Naive B cell (primary cell): ENCODE data around the gene DDAH1. TPM values are rescaled to one million over a fixed set of nuclear protein-coding genes. Genes with fewer than 3 reads are reported as not detected.
"Not testable (repeated sequence)": the region's sequence is repeated elsewhere in the genome, so short reads cannot be mapped to it uniquely, and the experiment has no call there.

Experiments
- ATAC-seq, 2 donors: fragments of 150-1000 bp; cut with Tn5 transposase; 2 replicates each; pipeline ENCODE4 v1.10.0; 2021; ENCODE audit warnings: low read depth in 2 of 2, mild to moderate bottlenecking in 2 of 2, moderate library complexity in 2 of 2
- DNase-seq: peaks from one replicate; pipeline ENCODE4 v3.0.0; 2022
- H3K27ac Mint-ChIP-seq, 6 donors: one replicate each; pipeline ENCODE4 v1.8.0; 2020 to 2022; ENCODE audit warnings: mild to moderate bottlenecking in 6 of 6, mixed read lengths in 6 of 6, moderate library complexity in 5 of 6, inconsistent platforms in 2 of 6
- H3K27me3 Mint-ChIP-seq, 3 donors: one replicate each; pipeline ENCODE4 v1.8.0; 2021 to 2022; ENCODE audit warnings: mixed read lengths in 3 of 3, mild to moderate bottlenecking in 1 of 3
- H3K36me3 Mint-ChIP-seq, 2 donors: one replicate each; pipeline ENCODE4 v1.8.0; 2020 to 2022; ENCODE audit warnings: mixed read lengths in 2 of 2, inconsistent platforms in 1 of 2, mild to moderate bottlenecking in 1 of 2
- H3K4me1 Mint-ChIP-seq, 3 donors: one replicate each; pipeline ENCODE4 v1.8.0; 2020 to 2022; ENCODE audit warnings: mixed read lengths in 3 of 3, inconsistent platforms in 1 of 3, mild to moderate bottlenecking in 1 of 3, moderate library complexity in 1 of 3
- H3K4me3 Mint-ChIP-seq, 8 donors: one replicate each; pipeline ENCODE4 v1.8.0; 2020 to 2022; ENCODE audit warnings: mild to moderate bottlenecking in 8 of 8, mixed read lengths in 8 of 8, moderate library complexity in 8 of 8, inconsistent platforms in 2 of 8
- H3K9me3 Mint-ChIP-seq, 7 donors: one replicate each; pipeline ENCODE4 v1.8.0; 2020 to 2022; ENCODE audit warnings: mixed read lengths in 7 of 7, mild to moderate bottlenecking in 5 of 7, inconsistent platforms in 2 of 7, moderate library complexity in 1 of 7
- polyA plus RNA-seq, 6 donors: library from polyadenylated mRNA; unstranded; fragments of 300-500 nt; fragmentation: Illumina TruSeq; gene quantifications; one replicate each; pipeline ENCODE4 v1.2.3, GENCODE V29; 2021; ENCODE audit warnings: low read depth in 6 of 6

DDAH1 gene
- polyA plus RNA-seq, result under 1 TPM in 4 of 6 donors, not detected in 2; 0.07 to 0.40 (median 0.18) TPM

- ATAC-seq (peak; percentile 55 to 58), DNase-seq (no peak)
- H3K9me3 Mint-ChIP-seq, result peaks cover 0 to 9% (median 2%) of the 10 kb centered on the region in 7 donors
- H3K27me3 Mint-ChIP-seq, result peaks cover 53 to 70% (median 60%) of the 10 kb centered on the region in 3 donors
- peaks cover 4 to 6% (median 6%) of the 10 kb centered on the region in 3 donors for H3K4me1 Mint-ChIP-seq
- peaks cover 5 to 20% of the 10 kb centered on the region in 2 donors for H3K36me3 Mint-ChIP-seq
- H3K4me3 Mint-ChIP-seq, result peak within 1 kb of the TSS; percentile 62 to 90 (median 74)
- peak within 1 kb of the TSS in 1 of 6 donors; percentile 25 for H3K27ac Mint-ChIP-seq
These were observed at the start of gene DDAH1 for GRCh38 chr1:85465099-85465785. DDAH1 (minus strand) TSS chr1:85465159; CDS start chr1:85465045, 114 bp downstream.

GRCh38 chr1:85513998-85514397 lies 49.0 kb upstream of the DDAH1 start:
- H3K27ac Mint-ChIP-seq, H3K4me3 Mint-ChIP-seq, ATAC-seq, H3K4me1 Mint-ChIP-seq, H3K36me3 Mint-ChIP-seq, DNase-seq: not testable (repeated sequence)
- Mint-ChIP-seq H3K27me3 (peaks cover 7 to 25% (median 14%) of the 10 kb centered on the region in 3 donors), H3K9me3 (peaks cover 3 to 20% (median 9%) of the 10 kb centered on the region in 7 donors)

DNA sequence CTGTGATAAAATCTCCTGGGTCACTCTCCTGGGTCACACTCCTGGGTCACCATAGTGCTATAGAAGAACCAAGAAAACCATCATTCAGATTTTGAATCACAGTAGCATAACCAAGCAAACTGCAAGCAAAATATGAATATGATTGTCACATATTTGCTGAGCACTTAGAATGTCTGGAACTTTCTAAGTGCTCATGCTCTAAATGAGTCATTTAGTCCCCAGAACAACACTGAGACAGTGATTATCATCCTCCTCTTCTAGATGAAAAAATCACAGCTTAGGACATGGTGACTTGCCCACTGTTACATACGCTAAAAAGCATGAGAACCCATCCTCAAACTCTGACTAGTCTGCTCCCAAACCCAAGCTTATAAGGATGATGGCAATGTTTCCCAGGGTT lies 39.5 kb upstream of the DDAH1 start:
- Mint-ChIP-seq H3K9me3 (peaks cover 2 to 26% (median 12%) of the 10 kb centered on the region in 7 donors), H3K4me1 (no peaks in the 10 kb centered on the region), H3K27me3 (peaks cover 19 to 40% (median 35%) of the 10 kb centered on the region in 3 donors), H3K27ac (no peak overlapping the region), H3K36me3 (peaks cover 14 to 27% of the 10 kb centered on the region in 2 donors), H3K4me3 (no peak overlapping the region)
- no peak for DNase-seq
- ATAC-seq, result no peak

GRCh38 chr1:85502625-85503083 lies 37.7 kb upstream of the DDAH1 start:
- H3K4me3 Mint-ChIP-seq, result no peak overlapping the region
- H3K36me3 Mint-ChIP-seq, result peaks cover 14 to 27% of the 10 kb centered on the region in 2 donors
- H3K9me3 Mint-ChIP-seq, result peaks cover 2 to 26% (median 12%) of the 10 kb centered on the region in 7 donors
- DNase-seq (no peak), ATAC-seq (no peak)
- H3K27me3 Mint-ChIP-seq, result peaks cover 19 to 38% (median 38%) of the 10 kb centered on the region in 3 donors
- no peak overlapping the region for H3K27ac Mint-ChIP-seq
- no peaks in the 10 kb centered on the region for H3K4me1 Mint-ChIP-seq

DNA sequence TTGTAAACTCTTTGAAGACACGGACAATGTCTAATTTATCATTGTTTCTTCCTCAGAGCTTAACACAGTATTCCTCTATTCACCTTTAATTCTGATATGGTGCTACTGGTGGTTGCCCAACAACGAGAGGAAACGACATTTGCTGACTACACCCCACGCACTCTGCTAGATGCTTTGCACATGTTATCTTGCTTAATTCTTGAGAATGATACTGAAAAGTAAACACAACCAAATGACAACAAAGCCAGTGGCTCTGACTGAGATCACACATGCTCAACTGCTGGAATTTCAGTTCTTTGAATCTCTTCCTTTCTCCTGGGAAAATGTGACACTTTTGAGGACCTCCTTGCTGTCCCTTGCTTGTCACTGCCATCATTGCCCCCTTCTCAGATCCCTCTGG lies 37.2 kb upstream of the DDAH1 start:
- Mint-ChIP-seq H3K4me1 (no peaks in the 10 kb centered on the region), H3K27me3 (peaks cover 19 to 39% (median 38%) of the 10 kb centered on the region in 3 donors), H3K27ac (no peak overlapping the region), H3K36me3 (peaks cover 14 to 27% of the 10 kb centered on the region in 2 donors), H3K9me3 (peaks cover 2 to 26% (median 12%) of the 10 kb centered on the region in 7 donors), H3K4me3 (no peak overlapping the region)
- no peak for DNase-seq
- ATAC-seq, result no peak

- H3K4me3 Mint-ChIP-seq, result no peak overlapping the region
- H3K9me3 Mint-ChIP-seq, result peaks cover 2 to 26% (median 12%) of the 10 kb centered on the region in 7 donors
- peaks cover 14 to 27% of the 10 kb centered on the region in 2 donors for H3K36me3 Mint-ChIP-seq
- H3K27me3 Mint-ChIP-seq, result peaks cover 19 to 35% (median 34%) of the 10 kb centered on the region in 3 donors
- ATAC-seq (no peak), DNase-seq (no peak)
- H3K4me1 Mint-ChIP-seq, result no peaks in the 10 kb centered on the region
- H3K27ac Mint-ChIP-seq, result no peak overlapping the region
These were observed 36.5 kb upstream of the DDAH1 start for GRCh38 chr1:85501355-85501898.

- Mint-ChIP-seq H3K4me1 (no peaks in the 10 kb centered on the region), H3K27me3 (peaks cover 3 to 21% (median 20%) of the 10 kb centered on the region in 3 donors), H3K4me3 (no peak overlapping the region), H3K36me3 (peaks cover 9 to 20% of the 10 kb centered on the region in 2 donors), H3K9me3 (peaks cover 2 to 18% (median 8%) of the 10 kb centered on the region in 7 donors), H3K27ac (no peak overlapping the region)
- DNase-seq, result no peak
- ATAC-seq, result no peak
These were observed 32.1 kb upstream of the DDAH1 start for GRCh38 chr1:85496941-85497582.

- peaks cover 0 to 7% (median 3%) of the 10 kb centered on the region in 7 donors for H3K9me3 Mint-ChIP-seq
- no peak for ATAC-seq
- no peaks in the 10 kb centered on the region for H3K4me1 Mint-ChIP-seq
- peaks cover 0 to 8% of the 10 kb centered on the region in 2 donors for H3K36me3 Mint-ChIP-seq
- DNase-seq, result no peak
- H3K27ac Mint-ChIP-seq, result no peak overlapping the region
- peaks cover 0 to 15% (median 13%) of the 10 kb centered on the region in 3 donors for H3K27me3 Mint-ChIP-seq
- H3K4me3 Mint-ChIP-seq, result no peak overlapping the region
These were observed 30.6 kb upstream of the DDAH1 start for GRCh38 chr1:85495556-85495955.

- peaks cover 0 to 1% of the 10 kb centered on the region in 2 donors for H3K36me3 Mint-ChIP-seq
- peaks cover 0 to under 1% (median 0%) of the 10 kb centered on the region in 7 donors for H3K9me3 Mint-ChIP-seq
- no peak overlapping the region for H3K4me3 Mint-ChIP-seq
- ATAC-seq (no peak), DNase-seq (no peak)
- no peak overlapping the region for H3K27ac Mint-ChIP-seq
- H3K4me1 Mint-ChIP-seq, result no peaks in the 10 kb centered on the region
- peaks cover 0 to 18% (median 8%) of the 10 kb centered on the region in 3 donors for H3K27me3 Mint-ChIP-seq
These were observed 29.9 kb upstream of the DDAH1 start for GRCh38 chr1:85494904-85495266.

- no peak overlapping the region for H3K27ac Mint-ChIP-seq
These were observed 29.3 kb upstream of the DDAH1 start for GRCh38 chr1:85494074-85494903.

DNA sequence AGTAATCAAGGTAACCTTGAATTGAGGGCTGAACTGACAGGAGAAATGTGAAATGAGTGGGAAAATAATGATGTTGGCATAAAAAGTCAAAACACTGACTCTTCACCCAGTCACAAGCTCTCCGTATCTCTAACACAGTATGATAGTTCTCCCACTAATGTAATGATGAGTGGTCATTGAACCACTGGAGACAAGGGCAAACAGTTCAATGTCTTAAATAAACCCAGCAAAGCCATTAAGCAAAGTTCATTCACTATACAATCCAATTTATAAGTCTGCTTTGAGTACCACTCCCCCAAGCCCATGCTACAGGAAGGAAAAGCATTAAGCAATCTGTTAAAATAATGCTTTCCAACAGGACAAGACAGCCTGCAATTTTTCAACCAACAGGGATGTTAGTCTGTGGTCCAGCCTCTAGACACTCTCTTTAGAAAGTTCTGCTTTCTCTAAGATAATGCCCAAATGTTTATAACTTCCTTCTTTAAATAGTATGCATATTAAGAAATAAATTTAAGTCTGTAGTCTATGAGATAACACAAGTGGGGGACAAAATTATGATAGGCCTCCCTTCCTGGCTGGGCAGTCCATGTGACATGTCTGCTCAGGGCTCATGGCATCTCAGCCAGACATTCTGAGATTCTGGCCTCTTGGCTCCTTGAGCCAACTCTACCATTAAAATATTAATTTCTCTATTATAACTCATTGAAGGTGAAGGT lies 25.5 kb upstream of the DDAH1 start:
- ATAC-seq (no peak), DNase-seq (no peak)
- H3K4me1 Mint-ChIP-seq, result no peaks in the 10 kb centered on the region
- H3K27me3 Mint-ChIP-seq, result peaks cover 5 to 36% (median 11%) of the 10 kb centered on the region in 3 donors
- no peaks in the 10 kb centered on the region for H3K9me3 Mint-ChIP-seq
- H3K36me3 Mint-ChIP-seq, result peaks cover 0 to 4% of the 10 kb centered on the region in 2 donors
- H3K4me3 Mint-ChIP-seq, result no peak overlapping the region
- H3K27ac Mint-ChIP-seq, result no peak overlapping the region

More at GRCh38 chr1:85494074-85494903, 29.3 kb upstream of the DDAH1 start:
- H3K9me3 Mint-ChIP-seq, result no peaks in the 10 kb centered on the region
- no peaks in the 10 kb centered on the region for H3K36me3 Mint-ChIP-seq
- H3K4me1 Mint-ChIP-seq, result no peaks in the 10 kb centered on the region
- DNase-seq, result no peak
- H3K27me3 Mint-ChIP-seq, result peaks cover 0 to 23% (median 5%) of the 10 kb centered on the region in 3 donors
- H3K4me3 Mint-ChIP-seq, result no peak overlapping the region
- no peak for ATAC-seq

DNA sequence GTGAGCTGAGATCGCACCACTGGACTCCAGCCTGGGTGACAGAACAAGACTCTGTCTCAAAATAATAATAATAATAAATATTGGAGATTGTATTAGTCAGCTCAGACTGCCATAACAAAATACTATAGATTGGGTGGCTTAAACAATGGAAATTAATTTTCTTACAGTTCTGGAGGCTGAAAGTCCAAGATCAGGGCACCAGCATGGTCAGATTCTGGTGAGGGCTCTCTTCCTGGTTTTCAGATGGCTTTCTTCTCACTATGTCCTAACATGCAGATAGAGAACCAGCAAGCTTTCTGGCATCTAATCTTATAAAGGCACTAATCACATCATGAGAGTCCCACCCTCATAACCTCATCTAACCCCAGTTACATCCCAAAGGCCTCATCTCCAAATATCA lies 23.2 kb upstream of the DDAH1 start:
- Mint-ChIP-seq H3K4me3 (no peak overlapping the region), H3K27ac (no peak overlapping the region), H3K36me3 (peaks cover 0 to 4% of the 10 kb centered on the region in 2 donors), H3K4me1 (no peaks in the 10 kb centered on the region), H3K27me3 (peaks cover 12 to 36% (median 16%) of the 10 kb centered on the region in 3 donors), H3K9me3 (no peaks in the 10 kb centered on the region)
- DNase-seq (no peak), ATAC-seq (no peak)
